ENCODE results near the gene OCLN. TPM values are rescaled to one million over a fixed set of nuclear protein-coding genes. Genes with fewer than 3 reads are reported as not detected.
A peak's percentile ranks its signal among the peaks of the same experiment; 100 is the strongest.

Gene OCLN
- total RNA-seq, 1 donor from 2014 or later, result 104 TPM

DNA sequence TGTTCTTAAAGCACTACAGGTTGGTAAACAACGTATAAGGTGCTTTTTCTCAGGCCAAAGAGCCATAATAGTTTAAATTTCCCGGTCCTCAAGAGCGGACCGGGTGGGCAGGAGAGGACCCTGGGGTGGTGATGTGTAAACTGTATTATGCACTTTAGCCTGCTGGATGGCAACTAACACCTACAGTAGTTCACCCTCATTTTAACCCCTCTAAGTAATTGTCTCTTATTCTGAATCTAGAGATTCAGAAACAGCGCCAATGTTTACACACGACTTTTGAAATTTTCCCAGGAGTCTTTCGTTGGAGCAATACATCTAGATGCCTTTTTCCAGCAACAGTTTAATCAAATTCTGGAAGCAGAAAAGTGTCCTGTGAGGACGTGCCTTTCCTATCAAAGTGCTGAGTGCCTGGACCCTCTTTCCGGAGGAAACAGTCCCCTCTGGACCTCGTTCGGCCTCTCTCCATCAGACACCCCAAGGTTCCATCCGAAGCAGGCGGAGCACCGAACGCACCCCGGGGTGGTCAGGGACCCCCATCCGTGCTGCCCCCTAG is 676 bp upstream of the OCLN start:
- Histone ChIP-seq H3K27me3 (ENCODE audit: control insufficient read depth, insufficient read depth, low read length) (peaks cover 8% of the 10 kb centered on the region), H3K4me3 (ENCODE audit: low read depth, low read length) (peak overlapping the region; percentile 94), H3K36me3 (ENCODE audit: control insufficient read depth, insufficient read depth, low read length) (no peaks in the 10 kb centered on the region)
- TF ChIP-seq, protein P1, sequence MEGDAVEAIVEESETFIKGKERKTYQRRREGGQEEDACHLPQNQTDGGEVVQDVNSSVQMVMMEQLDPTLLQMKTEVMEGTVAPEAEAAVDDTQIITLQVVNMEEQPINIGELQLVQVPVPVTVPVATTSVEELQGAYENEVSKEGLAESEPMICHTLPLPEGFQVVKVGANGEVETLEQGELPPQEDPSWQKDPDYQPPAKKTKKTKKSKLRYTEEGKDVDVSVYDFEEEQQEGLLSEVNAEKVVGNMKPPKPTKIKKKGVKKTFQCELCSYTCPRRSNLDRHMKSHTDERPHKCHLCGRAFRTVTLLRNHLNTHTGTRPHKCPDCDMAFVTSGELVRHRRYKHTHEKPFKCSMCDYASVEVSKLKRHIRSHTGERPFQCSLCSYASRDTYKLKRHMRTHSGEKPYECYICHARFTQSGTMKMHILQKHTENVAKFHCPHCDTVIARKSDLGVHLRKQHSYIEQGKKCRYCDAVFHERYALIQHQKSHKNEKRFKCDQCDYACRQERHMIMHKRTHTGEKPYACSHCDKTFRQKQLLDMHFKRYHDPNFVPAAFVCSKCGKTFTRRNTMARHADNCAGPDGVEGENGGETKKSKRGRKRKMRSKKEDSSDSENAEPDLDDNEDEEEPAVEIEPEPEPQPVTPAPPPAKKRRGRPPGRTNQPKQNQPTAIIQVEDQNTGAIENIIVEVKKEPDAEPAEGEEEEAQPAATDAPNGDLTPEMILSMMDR (IDR thresholded peaks at IDR 0.05; ENCODE audit: insufficient read depth, low read length, poor library complexity, severe bottlenecking), result no peak
- no peak for DNase-seq (ENCODE audit: low read depth)

- Histone ChIP-seq H3K4me3 (ENCODE audit: low read depth, low read length) (peak overlapping the region; percentile 94), H3K27me3 (ENCODE audit: control insufficient read depth, insufficient read depth, low read length) (peaks cover 8% of the 10 kb centered on the region), H3K36me3 (ENCODE audit: control insufficient read depth, insufficient read depth, low read length) (no peaks in the 10 kb centered on the region)
- TF ChIP-seq, protein P1 (IDR thresholded peaks at IDR 0.05; ENCODE audit: insufficient read depth, low read length, poor library complexity, severe bottlenecking), result no peak
- no peak for DNase-seq (ENCODE audit: low read depth)
Measured at GRCh38 chr5:69492923-69493395, 369 bp downstream of the OCLN start.

GRCh38 chr5:69493396-69494133 is 975 bp downstream of the OCLN start:
- Histone ChIP-seq H3K36me3 (ENCODE audit: control insufficient read depth, insufficient read depth, low read length) (no peaks in the 10 kb centered on the region), H3K27me3 (ENCODE audit: control insufficient read depth, insufficient read depth, low read length) (peaks cover 8% of the 10 kb centered on the region), H3K4me3 (ENCODE audit: low read depth, low read length) (peak overlapping the region; percentile 94)
- TF ChIP-seq, protein P1 (IDR thresholded peaks at IDR 0.05; ENCODE audit: insufficient read depth, low read length, poor library complexity, severe bottlenecking), result no peak
- DNase-seq (ENCODE audit: low read depth), result no peak

DNA sequence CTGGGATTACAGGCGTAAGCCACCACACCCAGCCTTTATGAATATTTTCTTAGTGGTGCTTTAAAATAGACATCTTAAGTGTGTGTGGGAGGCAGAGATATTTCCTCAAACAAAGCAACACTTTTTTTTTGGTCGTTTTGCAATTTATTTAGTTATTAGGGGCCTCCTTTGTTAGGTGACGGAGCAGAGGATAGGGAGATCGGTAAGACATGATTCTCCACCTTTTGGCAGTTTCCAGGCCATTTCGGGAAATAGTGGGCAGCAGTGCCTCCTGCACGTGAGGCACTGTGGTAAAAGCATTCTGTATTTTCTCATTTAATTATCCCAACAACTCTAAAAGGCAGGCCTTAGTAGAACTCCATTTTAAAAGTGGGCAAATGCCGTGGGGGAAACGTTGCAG is 1.9 kb downstream of the OCLN start:
- TF ChIP-seq, protein P1 (IDR thresholded peaks at IDR 0.05; ENCODE audit: insufficient read depth, low read length, poor library complexity, severe bottlenecking), result no peak
- Histone ChIP-seq H3K27me3 (ENCODE audit: control insufficient read depth, insufficient read depth, low read length) (peaks cover 8% of the 10 kb centered on the region), H3K36me3 (ENCODE audit: control insufficient read depth, insufficient read depth, low read length) (no peaks in the 10 kb centered on the region), H3K4me3 (ENCODE audit: low read depth, low read length) (no peak overlapping the region)
- no peak for DNase-seq (ENCODE audit: low read depth)

DNA sequence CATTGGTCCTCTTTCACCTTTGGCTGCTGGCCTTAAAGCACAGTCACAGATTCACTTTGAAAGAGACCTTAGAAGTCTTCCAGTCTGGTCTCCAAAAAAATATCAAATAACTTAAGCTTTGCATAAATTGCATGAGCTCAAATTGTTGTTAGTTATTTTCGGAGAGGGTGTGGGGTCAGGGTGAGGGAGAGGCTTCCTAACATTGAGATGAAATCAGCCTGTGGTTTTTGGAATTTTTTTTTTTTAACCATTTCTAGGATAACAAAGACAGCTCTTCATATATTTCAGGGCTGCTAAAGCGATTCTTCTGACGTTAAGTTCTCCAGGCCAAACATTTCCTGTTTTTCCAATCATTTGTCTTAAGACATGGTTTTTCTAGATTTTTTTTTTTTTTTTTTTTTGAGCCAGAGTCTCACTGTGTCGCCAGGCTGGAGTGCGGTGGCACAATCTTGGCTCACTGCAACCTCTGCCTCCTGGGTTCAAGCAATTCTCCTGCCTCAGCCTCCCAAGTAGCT is 4.5 kb downstream of the OCLN start:
- Histone ChIP-seq H3K27me3 (ENCODE audit: control insufficient read depth, insufficient read depth, low read length) (peaks cover 8% of the 10 kb centered on the region), H3K36me3 (ENCODE audit: control insufficient read depth, insufficient read depth, low read length) (no peaks in the 10 kb centered on the region), H3K4me3 (ENCODE audit: low read depth, low read length) (no peak overlapping the region)
- TF ChIP-seq, protein P1 (IDR thresholded peaks at IDR 0.05; ENCODE audit: insufficient read depth, low read length, poor library complexity, severe bottlenecking), result no peak
- DNase-seq (ENCODE audit: low read depth), result no peak
